MM.1S (cell line): ENCODE data around the gene ISY1.

ENCODE experiments used
- DNase-seq: peaks from one replicate; pipeline ENCODE4 v3.0.0-alpha.2; 2015
- H2AFZ ChIP-seq: fragments of 300-600 bp; sonication (generic); 2 replicates; pipeline ENCODE4 v1.6.0; 2016; ENCODE audit warnings: antibody characterized with exemption, low read length
- H3F3A ChIP-seq: fragments of 300-600 bp; sonication (generic); 2 replicates; pipeline ENCODE4 v1.6.1; 2016; ENCODE audit warnings: mild to moderate bottlenecking, antibody characterized with exemption, low read length, moderate library complexity, mixed read lengths; ENCODE audit not compliant: insufficient read depth
- H3K27ac ChIP-seq: fragments of 300-600 bp; sonication (generic); 2 replicates; pipeline ENCODE4 v1.5.1; 2016; ENCODE audit warnings: mild to moderate bottlenecking, low read length
- H3K27me3 ChIP-seq: fragments of 300-600 bp; sonication (generic); replicated peaks from 2 replicates; pipeline ENCODE4 v1.6.0; 2016; ENCODE audit warnings: low read length; ENCODE audit not compliant: insufficient read depth
- H3K36me3 ChIP-seq: fragments of 300-600 bp; sonication (generic); replicated peaks from 2 replicates; pipeline ENCODE4 v1.6.1; 2016; ENCODE audit warnings: mild to moderate bottlenecking, low read length, mixed read lengths; ENCODE audit not compliant: insufficient read depth
- H3K4me1 ChIP-seq: fragments of 300-600 bp; sonication (generic); 2 replicates; pipeline ENCODE4 v1.6.1; 2016; ENCODE audit warnings: low read length, mixed read lengths
- H3K4me2 ChIP-seq: fragments of 300-600 bp; sonication (generic); 2 replicates; pipeline ENCODE4 v1.6.0; 2016; ENCODE audit warnings: low read depth, low read length
- H3K4me3 ChIP-seq: fragments of 300-600 bp; sonication (generic); 2 replicates; pipeline ENCODE4 v1.5.1; 2016; ENCODE audit warnings: low read length, mixed read lengths
- H3K79me2 ChIP-seq: fragments of 300-600 bp; sonication (generic); 2 replicates; pipeline ENCODE4 v1.6.1; 2016; ENCODE audit warnings: mixed run types, low read length, mixed read lengths
- H3K9ac ChIP-seq: fragments of 300-600 bp; sonication (generic); 2 replicates; pipeline ENCODE4 v1.6.1; 2016; ENCODE audit warnings: low read length, mixed read lengths
- H3K9me2 ChIP-seq: fragments of 300-600 bp; sonication (generic); replicated peaks from 2 replicates; pipeline ENCODE4 v1.6.1; 2016; ENCODE audit warnings: mild to moderate bottlenecking, low read length, mixed read lengths; ENCODE audit not compliant: insufficient read depth
- H3K9me3 ChIP-seq: fragments of 300-600 bp; sonication (generic); replicated peaks from 2 replicates; pipeline ENCODE4 v1.6.1; 2016; ENCODE audit warnings: mild to moderate bottlenecking, low read length, mixed read lengths; ENCODE audit not compliant: insufficient read depth
- H4K20me1 ChIP-seq: fragments of 300-600 bp; sonication (generic); 2 replicates; pipeline ENCODE4 v1.6.1; 2016; ENCODE audit warnings: mild to moderate bottlenecking, low read length, moderate library complexity, mixed read lengths; ENCODE audit not compliant: insufficient read depth
- EZH2 ChIP-seq: fragments of 300-600 bp; sonication (generic); optimal IDR thresholded peaks from 2 replicates; pipeline ENCODE3; 2017; ENCODE audit warnings: low read depth, mild to moderate bottlenecking, antibody characterized with exemption, low read length, mixed read lengths
- EZH2phosphoT487 ChIP-seq: fragments of 300-600 bp; sonication (generic); IDR thresholded peaks from 2 replicates; pipeline ENCODE4 v1.6.1; 2018; ENCODE audit warnings: antibody characterized with exemption, low read length
- TF ChIP-seq, protein P1 (sequence below): fragments of 300-600 bp; sonication (generic); IDR thresholded peaks from 2 replicates; pipeline ENCODE4 v1.5.1; 2016; ENCODE audit warnings: antibody characterized with exemption, low read length, mixed read lengths

ISY1 gene

DNA sequence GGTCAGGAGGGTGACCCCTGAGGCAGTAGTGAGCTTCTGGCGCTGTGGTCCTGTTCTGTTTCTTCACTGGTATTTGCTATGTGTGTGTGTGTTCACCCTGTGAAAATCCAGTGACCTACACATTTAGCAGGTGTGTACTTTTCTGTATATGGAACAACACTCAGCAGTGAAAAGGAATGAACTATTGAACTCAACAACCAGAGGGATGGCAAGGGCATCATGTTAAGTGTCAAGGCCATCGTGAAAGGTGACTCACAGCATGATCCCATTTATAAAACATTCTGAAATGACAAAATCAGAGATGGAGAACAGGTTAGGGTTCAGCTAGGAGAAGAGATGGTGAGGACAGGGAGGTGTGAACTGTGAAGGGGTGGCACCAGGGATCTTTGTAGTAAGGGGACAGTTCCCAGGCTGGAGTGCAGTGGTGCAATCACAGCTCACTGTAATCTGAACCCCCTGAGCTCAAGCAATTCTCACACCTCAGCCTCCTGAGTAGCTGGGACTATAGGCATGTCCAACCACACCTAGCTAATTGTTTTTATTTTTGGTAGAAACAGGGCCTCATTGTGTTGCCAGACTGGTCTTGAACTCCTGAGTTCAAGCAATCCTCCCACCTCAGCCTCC lies 29.3 kb downstream of the ISY1 start:
- no peaks in the 10 kb centered on the region for H3K9me2 ChIP-seq
- H4K20me1 ChIP-seq = no peaks in the 10 kb centered on the region
- H3K4me2 ChIP-seq = no peak overlapping the region
- no peaks in the 10 kb centered on the region for H3K27me3 ChIP-seq
- H3K9ac ChIP-seq = no peak overlapping the region
- peaks cover 8% of the 10 kb centered on the region; the same call in 1 of the 2 replicates for H3K36me3 ChIP-seq
- H3F3A ChIP-seq = no peaks in the 10 kb centered on the region
- H3K27ac ChIP-seq = no peak overlapping the region
- TF ChIP-seq, protein P1, sequence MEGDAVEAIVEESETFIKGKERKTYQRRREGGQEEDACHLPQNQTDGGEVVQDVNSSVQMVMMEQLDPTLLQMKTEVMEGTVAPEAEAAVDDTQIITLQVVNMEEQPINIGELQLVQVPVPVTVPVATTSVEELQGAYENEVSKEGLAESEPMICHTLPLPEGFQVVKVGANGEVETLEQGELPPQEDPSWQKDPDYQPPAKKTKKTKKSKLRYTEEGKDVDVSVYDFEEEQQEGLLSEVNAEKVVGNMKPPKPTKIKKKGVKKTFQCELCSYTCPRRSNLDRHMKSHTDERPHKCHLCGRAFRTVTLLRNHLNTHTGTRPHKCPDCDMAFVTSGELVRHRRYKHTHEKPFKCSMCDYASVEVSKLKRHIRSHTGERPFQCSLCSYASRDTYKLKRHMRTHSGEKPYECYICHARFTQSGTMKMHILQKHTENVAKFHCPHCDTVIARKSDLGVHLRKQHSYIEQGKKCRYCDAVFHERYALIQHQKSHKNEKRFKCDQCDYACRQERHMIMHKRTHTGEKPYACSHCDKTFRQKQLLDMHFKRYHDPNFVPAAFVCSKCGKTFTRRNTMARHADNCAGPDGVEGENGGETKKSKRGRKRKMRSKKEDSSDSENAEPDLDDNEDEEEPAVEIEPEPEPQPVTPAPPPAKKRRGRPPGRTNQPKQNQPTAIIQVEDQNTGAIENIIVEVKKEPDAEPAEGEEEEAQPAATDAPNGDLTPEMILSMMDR = no peak
- TF ChIP-seq EZH2phosphoT487 = no peak
- TF ChIP-seq EZH2 = no peak
- H3K79me2 ChIP-seq = no peaks in the 10 kb centered on the region
- no peaks in the 10 kb centered on the region for H3K4me1 ChIP-seq
- H2AFZ ChIP-seq = no peak overlapping the region
- no peak overlapping the region for H3K4me3 ChIP-seq
- no peak for DNase-seq
- H3K9me3 ChIP-seq = no peaks in the 10 kb centered on the region

DNA sequence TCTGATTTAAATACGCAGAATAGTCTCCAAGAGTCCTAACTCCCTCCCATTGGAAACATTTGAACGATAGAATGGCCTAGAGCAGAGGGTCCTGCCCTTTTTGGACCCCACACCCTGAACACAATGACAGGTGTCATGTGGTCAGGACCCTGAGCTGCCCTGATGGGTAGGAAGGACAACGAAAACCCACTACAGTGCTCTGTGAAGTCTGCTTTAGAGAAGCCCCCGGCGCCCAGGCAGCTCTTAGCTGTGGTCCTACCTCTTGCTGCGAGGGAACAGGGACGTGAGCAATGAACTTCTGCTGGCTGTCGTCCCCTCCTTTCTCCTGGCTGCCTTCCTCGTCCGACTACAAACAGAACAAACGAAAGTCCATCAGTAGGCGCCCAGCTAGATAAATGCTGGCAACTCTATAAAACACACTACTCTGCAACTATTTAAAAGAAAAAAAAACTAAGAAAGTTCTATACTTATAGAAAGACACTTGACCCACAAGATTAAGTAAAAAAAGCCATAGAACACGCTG lies 30.5 kb downstream of the ISY1 start:
- Histone ChIP-seq H3F3A (0 out of 2 replicates have a peak, but pooled peaks cover 2% of the 10 kb centered on the region), H3K79me2 (no peaks in the 10 kb centered on the region), H4K20me1 (no peaks in the 10 kb centered on the region), H3K9ac (no peak overlapping the region), H3K27me3 (no peaks in the 10 kb centered on the region), H3K27ac (no peak overlapping the region), H3K4me1 (no peaks in the 10 kb centered on the region), H3K9me2 (no peaks in the 10 kb centered on the region), H3K36me3 (peaks cover 8% of the 10 kb centered on the region; the same call in 1 of the 2 replicates), H3K4me2 (no peak overlapping the region), H2AFZ (no peak overlapping the region), H3K4me3 (no peak overlapping the region), H3K9me3 (no peaks in the 10 kb centered on the region)
- TF ChIP-seq, protein P1 = no peak
- TF ChIP-seq EZH2phosphoT487 = no peak
- TF ChIP-seq EZH2 = no peak
- no peak for DNase-seq

DNA sequence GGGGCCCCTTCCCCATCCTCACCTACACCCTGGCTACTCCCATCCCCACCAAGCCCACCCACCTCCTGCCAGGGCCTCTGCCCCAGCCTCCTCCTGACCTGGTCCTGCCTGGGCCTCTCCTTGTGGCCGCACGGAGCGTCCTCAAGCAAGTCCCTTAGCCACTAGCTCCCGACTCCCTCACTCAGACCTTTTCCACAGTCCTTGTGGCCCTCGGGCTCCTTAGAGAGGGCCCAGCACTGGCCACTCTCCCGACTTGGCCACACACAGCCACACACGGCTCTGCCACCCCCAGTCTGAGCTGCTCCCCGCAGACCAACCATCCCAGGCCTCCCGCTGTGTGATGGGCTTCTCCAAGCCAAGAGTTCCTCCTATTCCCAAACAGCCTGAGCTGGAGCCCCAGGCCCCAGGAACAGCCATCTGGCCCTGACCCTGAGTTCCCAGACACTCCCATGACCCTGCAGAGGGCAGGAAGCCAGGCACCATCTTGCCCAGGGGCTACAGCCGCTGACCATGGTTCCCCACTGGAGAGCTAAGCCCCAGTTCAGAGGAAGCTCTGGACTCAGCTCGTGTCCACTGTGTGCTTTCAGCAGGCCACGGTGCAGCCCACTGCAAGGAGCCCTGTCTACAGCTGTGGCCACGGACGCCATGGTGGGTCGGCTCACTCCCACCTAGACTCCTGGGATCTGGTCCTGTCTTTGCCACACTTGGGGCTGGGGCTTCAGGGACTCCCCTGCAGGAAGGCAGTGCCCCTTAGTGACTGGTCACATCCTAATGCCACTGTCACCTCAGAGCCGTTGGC lies 32.3 kb downstream of the ISY1 start:
- Histone ChIP-seq H4K20me1 (no peaks in the 10 kb centered on the region), H3K4me2 (no peak overlapping the region), H3K9me3 (no peaks in the 10 kb centered on the region), H3K4me1 (peaks cover 4% of the 10 kb centered on the region), H3K36me3 (peaks cover 8% of the 10 kb centered on the region; the same call in 1 of the 2 replicates), H2AFZ (no peak overlapping the region), H3K79me2 (no peaks in the 10 kb centered on the region), H3F3A (peaks cover 4% of the 10 kb centered on the region), H3K27ac (no peak overlapping the region), H3K9me2 (no peaks in the 10 kb centered on the region), H3K27me3 (no peaks in the 10 kb centered on the region), H3K9ac (no peak overlapping the region), H3K4me3 (no peak overlapping the region)
- no peak for DNase-seq
- TF ChIP-seq, protein P1 = no peak
- TF ChIP-seq EZH2 (no peak), EZH2phosphoT487 (no peak)
